ENCODE results near the gene TMEM164. TPM values are rescaled to one million over a fixed set of nuclear protein-coding genes. Genes with fewer than 3 reads are reported as not detected.

The TMEM164 gene
- polyA plus RNA-seq, 1 experiment = 7.7 TPM

DNA sequence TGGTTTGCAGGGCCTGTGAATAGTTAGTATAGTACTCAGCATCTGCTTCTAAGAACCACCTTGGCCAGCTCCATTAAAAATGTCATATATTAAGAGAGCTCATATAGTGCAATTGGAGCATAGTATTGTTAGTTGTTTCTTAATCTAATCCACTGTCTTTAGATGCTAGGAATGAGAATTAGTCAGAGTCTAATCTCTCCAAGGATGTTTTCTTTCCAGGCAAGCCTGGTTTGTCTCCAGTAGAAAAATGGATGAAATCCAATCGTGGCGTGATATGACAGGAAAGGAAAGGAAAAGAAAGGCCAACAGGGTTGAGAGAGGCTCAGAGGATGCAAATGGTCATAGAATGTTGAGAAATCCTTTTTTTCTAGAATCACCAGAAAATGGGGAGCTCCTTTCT is 15.0 kb upstream of the TMEM164 start:
- ChIA-PET CTCF (no interaction called here), POLR2A (no interaction called here)
- no peaks in the 10 kb centered on the region for H3K27me3 ChIP-seq (ENCODE audit: control insufficient read depth, insufficient read depth, low read length)
- H3K4me3 ChIP-seq (ENCODE audit: low read depth, low read length) = no peak overlapping the region
- TF ChIP-seq, protein P1, sequence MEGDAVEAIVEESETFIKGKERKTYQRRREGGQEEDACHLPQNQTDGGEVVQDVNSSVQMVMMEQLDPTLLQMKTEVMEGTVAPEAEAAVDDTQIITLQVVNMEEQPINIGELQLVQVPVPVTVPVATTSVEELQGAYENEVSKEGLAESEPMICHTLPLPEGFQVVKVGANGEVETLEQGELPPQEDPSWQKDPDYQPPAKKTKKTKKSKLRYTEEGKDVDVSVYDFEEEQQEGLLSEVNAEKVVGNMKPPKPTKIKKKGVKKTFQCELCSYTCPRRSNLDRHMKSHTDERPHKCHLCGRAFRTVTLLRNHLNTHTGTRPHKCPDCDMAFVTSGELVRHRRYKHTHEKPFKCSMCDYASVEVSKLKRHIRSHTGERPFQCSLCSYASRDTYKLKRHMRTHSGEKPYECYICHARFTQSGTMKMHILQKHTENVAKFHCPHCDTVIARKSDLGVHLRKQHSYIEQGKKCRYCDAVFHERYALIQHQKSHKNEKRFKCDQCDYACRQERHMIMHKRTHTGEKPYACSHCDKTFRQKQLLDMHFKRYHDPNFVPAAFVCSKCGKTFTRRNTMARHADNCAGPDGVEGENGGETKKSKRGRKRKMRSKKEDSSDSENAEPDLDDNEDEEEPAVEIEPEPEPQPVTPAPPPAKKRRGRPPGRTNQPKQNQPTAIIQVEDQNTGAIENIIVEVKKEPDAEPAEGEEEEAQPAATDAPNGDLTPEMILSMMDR (IDR thresholded peaks at IDR 0.05; ENCODE audit: insufficient read depth, low read depth, low read length) = no peak
- DNase-seq (ENCODE audit: low read depth) = no peak
- H3K36me3 ChIP-seq (ENCODE audit: control insufficient read depth, insufficient read depth, low read length) = no peaks in the 10 kb centered on the region

DNA sequence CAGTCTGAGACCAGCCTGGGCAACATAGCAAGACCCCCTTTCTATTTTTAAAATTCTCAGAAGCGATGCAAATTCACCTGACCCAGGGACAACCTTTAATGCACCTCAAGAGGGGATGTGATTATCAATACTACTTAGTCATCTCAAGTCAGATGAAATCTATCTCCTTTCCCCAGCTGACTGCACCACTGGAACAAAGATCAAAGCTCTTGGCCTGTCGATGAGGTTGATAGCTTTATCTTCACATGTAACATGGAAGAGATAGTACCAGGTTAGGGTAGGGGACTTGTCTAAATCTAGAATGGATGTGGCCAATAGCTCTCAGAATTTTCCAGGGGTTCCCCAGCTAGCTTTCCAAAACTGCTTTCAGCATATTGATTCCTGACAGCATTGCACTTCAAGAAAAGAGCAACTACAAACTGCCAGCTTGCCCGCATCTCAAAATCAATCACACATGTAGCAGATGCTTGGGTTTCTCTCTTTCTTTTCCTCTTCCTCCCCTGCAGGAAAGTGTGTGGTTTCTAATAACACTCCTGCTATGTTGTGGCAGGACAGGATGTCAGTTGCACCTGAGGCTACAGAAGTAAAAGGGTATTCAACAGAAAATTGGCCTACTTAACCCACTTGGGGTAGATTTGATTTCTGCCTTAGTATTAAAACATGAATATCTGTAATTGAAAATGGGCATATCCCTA is 12.2 kb upstream of the TMEM164 start:
- no peak for DNase-seq (ENCODE audit: low read depth)
- ChIA-PET CTCF (no interaction called here), POLR2A (no interaction called here)
- TF ChIP-seq, protein P1 (IDR thresholded peaks at IDR 0.05; ENCODE audit: insufficient read depth, low read depth, low read length) = no peak
- H3K4me3 ChIP-seq (ENCODE audit: low read depth, low read length) = no peak overlapping the region
- H3K27me3 ChIP-seq (ENCODE audit: control insufficient read depth, insufficient read depth, low read length) = no peaks in the 10 kb centered on the region
- no peaks in the 10 kb centered on the region for H3K36me3 ChIP-seq (ENCODE audit: control insufficient read depth, insufficient read depth, low read length)

DNA sequence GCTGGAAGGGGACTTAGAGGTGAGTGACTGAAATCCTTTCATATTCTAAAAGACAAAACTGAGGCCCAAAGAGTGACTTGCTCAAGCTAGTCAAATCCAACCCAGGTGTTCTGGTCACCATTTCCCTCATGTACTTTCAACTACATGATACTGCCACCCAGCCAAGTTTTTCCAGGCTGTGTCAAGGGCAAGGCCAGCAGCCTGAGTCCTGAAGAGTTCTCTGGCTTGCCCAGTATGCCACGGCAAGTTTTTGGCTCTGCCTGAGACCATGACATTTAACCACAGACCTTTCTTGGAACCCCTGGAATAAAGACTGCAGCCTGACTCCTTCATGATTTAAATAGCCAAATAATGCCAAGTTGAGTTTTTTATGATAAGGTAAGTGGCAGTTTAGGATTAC is 10.7 kb upstream of the TMEM164 start:
- ChIA-PET POLR2A (no interaction called here), CTCF (no interaction called here)
- TF ChIP-seq, protein P1 (IDR thresholded peaks at IDR 0.05; ENCODE audit: insufficient read depth, low read depth, low read length) = no peak
- Histone ChIP-seq H3K36me3 (ENCODE audit: control insufficient read depth, insufficient read depth, low read length) (no peaks in the 10 kb centered on the region), H3K27me3 (ENCODE audit: control insufficient read depth, insufficient read depth, low read length) (no peaks in the 10 kb centered on the region), H3K4me3 (ENCODE audit: low read depth, low read length) (no peak overlapping the region)
- no peak for DNase-seq (ENCODE audit: low read depth)

DNA sequence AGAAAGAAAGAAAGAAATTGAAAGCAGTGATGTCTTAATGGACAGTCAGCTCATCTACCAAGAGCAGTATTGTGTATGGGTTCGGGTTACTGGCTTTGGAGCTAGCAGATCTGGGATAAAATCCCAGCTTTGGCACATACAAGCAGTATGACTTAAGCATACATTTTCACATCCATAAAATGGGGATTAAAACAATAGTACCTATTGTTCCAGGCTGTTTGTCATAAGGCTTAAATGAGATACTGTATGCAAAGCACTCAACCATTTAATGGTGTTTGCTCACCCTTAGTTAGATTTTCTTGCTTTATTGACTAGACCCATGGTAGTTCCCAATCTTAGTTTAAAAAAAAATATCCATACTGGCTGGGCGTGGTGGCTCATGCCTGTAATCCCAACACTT is 7.8 kb upstream of the TMEM164 start:
- Histone ChIP-seq H3K27me3 (ENCODE audit: control insufficient read depth, insufficient read depth, low read length) (no peaks in the 10 kb centered on the region), H3K36me3 (ENCODE audit: control insufficient read depth, insufficient read depth, low read length) (no peaks in the 10 kb centered on the region), H3K4me3 (ENCODE audit: low read depth, low read length) (no peak overlapping the region)
- ChIA-PET POLR2A (no interaction called here), CTCF (interaction anchor here (0.7 kb wide), 1 partner anchor 447 kb away, joined by 4 read pairs; no protein-coding TSS in a partner anchor)
- TF ChIP-seq, protein P1 (IDR thresholded peaks at IDR 0.05; ENCODE audit: insufficient read depth, low read depth, low read length) = no peak
- no peak for DNase-seq (ENCODE audit: low read depth)

DNA sequence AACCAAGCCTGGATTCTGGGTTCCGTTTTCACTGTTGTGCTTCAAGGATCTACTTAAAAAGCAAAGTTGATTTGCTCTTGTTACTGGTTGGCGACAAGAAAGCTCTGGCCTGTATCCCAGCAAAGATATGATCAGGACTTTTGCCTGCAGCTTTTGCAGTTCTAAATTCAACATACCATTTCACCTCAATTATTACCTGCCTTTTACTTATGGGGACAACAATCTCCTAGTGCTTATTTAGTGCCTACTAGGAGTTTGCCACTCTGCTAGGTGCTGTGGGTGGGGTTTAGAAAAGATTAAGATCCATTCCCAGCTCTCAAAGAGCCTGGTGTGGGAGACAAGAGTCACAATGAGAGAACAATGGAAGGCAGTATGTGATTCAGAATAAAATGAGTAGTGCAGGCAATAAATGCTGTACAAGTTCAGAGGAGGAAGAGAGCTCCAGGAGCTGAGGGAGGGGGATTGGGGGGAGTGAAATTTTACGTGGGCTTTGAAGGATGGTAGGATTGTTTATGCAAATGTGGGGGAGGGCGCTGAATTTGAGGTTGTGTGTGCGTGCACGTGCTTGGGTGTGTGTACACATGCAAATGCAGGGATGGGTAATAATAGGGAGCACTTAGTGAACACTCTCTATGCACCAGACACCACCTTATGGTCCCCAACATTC is 5.0 kb upstream of the TMEM164 start:
- TF ChIP-seq, protein P1 (IDR thresholded peaks at IDR 0.05; ENCODE audit: insufficient read depth, low read depth, low read length) = no peak
- H3K4me3 ChIP-seq (ENCODE audit: low read depth, low read length) = no peak overlapping the region
- ChIA-PET CTCF (no interaction called here), POLR2A (no interaction called here)
- H3K27me3 ChIP-seq (ENCODE audit: control insufficient read depth, insufficient read depth, low read length) = no peaks in the 10 kb centered on the region
- no peak for DNase-seq (ENCODE audit: low read depth)
- no peaks in the 10 kb centered on the region for H3K36me3 ChIP-seq (ENCODE audit: control insufficient read depth, insufficient read depth, low read length)
